ENCODE results near the gene BMF.
"Not testable (repeated sequence)": the region's sequence is repeated elsewhere in the genome, so short reads cannot be mapped to it uniquely, and the experiment has no call there.

The BMF gene

DNA sequence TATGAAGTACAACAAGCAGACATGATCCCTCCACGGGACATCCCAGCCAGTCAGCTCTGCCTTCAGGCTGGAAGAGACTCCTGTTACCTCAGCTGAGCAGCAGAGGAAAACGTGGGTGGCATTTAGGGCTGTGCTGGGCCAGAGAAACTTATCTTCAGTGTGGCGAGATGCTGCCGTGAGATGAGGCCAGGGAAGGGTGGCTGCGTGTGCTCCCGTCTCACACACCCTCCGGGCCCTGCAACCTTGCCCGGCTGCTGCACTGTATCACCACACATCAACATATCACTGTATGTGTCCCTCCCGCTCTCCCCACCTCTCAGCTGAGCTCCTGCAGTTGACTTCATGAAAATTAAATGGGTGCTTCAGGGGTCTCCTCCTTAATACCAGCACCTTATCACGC, 23.4 kb downstream of the BMF start:
- DNase-seq: no peak

- DNase-seq: no peak
These were observed 24.0 kb downstream of the BMF start for GRCh38 chr15:40084650-40085049.

DNA sequence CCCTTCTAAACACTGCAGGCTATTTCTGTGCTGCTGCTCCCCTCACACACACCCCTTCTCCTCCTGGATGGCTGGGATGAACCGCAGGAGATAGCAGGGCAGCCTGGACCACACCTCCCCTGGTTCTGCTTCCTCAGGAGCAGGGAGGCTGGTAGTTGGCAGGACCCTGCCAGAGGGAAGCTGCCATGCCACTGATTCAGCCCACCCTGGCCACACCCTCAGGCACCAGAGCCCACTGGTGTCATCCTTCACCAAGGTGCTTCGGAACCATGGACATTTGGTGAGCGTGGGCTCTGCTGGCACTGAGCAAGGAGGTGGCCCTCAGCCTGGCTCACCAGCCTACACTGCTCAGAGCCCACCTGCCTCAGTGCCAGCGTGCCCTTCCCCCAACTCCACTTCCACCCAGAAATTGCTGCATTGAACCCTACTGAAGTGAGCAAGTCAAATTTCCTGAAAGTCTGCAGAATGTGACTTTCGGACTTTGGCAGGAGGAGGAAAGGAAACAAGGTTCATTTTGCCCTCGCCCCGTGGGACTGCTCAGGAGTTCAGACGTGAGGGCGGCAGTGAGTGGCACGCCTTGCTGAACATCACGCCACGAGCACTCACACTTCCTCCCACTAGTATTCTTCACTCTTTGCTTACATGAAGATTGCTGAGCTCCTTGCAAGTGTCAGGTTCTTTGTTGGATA, 26.3 kb downstream of the BMF start:
- DNase-seq: no peak

- DNase-seq: no peak
These were observed 26.9 kb downstream of the BMF start for GRCh38 chr15:40081691-40082194.

DNA sequence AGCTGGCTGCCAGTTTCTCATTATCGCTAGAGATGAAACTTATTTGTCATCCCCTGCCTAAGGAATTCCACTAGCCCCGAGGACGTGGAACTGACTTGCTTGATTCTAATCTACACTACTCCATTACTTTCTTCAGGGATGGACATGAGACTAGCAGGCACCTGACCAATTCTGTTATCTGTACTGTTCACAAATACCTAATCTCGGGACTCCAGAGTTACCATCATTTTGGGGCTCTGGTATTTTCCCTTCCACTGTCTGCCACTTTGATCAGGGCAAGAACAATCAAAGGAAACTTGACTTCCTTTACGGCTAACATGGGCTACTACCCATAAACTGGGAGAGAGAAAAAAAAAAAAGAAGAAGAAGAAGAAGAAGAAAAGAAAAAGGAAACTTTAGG, 27.8 kb downstream of the BMF start:
- DNase-seq: no peak

DNA sequence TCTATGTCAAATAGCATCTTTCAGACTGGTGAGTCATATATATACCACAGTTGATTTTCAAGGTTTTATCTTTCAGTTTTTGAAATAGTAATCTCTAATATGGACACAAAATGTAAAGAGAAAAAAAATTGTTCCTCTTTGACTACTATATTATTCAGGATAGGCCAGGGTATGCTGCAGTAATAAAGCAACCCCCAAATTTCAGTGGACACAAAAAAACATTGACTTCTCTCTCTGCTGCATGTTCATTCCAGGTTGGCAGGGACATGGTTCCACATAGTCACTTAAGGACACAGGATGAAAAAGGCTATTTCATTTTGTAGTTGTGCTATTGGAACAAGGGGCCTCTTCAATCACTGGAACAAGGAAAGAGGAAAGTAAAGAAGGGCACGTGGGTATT, 28.6 kb downstream of the BMF start:
- no peak for DNase-seq

GRCh38 chr15:40079456-40079855, 29.2 kb downstream of the BMF start:
- DNase-seq: no peak

- DNase-seq: no peak
These were observed 33.2 kb downstream of the BMF start for GRCh38 chr15:40075298-40076044.

GRCh38 chr15:40074656-40075055, 34.0 kb downstream of the BMF start:
- not testable (repeated sequence) for DNase-seq

DNA sequence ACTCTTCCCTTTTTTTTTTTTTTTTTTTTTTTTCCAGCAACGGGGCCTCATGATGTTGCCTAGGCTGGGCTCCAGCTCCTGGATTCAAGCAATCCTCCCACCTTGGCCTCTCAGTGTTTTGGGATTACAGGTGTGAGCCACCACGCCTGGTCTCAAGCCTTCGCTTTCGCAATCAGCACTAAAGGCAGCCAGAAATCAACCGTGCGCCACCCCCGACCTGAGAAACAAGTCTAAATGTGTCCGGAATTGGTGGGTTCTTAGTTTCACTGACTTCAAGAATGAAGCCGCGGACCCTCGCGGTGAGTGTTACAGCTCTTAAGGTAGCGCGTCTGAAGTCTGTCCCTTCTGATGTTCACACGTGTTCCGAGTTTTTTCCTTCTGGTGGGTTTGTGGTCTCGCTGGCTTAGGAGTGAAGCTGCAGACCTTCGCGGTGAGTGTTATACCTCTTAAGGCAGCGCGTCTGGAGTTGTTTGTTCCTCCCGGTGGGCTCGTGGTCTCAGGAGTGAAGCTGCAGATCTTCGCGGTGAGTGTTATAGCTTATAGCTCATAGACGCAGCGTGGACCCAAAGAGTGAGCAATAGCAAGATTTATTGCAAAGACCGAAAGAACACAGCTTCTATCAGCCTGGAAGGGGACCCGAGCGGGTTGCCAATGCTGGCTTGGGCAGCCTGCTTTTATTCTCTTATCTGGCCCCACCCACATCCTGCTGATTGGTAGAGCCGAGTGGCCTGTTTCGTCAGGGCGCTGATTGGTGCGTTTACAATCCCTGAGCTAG, 34.8 kb downstream of the BMF start:
- peak; percentile 41 for DNase-seq

DNA sequence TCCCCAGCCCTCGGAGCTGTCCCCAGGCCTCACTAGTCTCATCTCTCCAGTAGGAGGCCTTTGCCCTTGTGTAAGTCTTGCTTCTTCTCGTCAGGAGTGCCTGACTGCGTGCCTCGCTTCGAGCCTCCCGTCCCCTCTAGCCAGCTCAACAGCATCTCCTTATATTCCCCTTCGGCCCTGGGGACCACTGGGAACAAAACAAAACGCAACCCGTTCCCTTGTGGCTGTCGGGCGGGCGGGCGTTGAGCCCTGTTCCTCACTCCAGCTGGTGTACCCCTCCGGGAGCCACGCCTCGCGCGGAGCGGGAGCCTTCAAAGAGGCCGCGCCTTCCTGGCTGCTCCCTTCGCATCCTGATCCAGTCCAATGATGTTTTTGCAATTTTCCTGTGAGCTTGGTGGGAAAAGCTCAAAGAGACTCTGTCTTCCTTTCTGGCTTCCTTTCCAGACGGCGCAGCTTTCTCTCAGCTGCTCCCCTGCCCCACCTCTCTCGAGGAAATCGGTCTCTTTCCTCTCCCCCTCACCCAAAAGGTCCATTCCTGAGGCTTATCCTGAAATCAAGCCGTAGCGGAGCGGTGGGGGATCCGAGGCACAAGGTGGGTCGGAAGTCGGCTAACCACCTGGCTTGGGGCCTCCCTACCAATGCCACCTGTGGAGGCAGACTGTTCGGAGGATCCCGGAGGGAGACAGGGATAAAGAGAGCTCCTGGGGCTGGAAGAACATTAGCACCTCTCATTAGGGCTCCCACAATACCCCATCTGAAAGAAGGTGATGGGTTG, 36.3 kb downstream of the BMF start:
- no peak for DNase-seq

GRCh38 chr15:40070608-40071218, 38.0 kb downstream of the BMF start:
- DNase-seq: no peak

- no peak for DNase-seq
These were observed 38.5 kb downstream of the BMF start for GRCh38 chr15:40070166-40070557.

- DNase-seq: no peak
These were observed 39.2 kb downstream of the BMF start for GRCh38 chr15:40069178-40070165.

DNA sequence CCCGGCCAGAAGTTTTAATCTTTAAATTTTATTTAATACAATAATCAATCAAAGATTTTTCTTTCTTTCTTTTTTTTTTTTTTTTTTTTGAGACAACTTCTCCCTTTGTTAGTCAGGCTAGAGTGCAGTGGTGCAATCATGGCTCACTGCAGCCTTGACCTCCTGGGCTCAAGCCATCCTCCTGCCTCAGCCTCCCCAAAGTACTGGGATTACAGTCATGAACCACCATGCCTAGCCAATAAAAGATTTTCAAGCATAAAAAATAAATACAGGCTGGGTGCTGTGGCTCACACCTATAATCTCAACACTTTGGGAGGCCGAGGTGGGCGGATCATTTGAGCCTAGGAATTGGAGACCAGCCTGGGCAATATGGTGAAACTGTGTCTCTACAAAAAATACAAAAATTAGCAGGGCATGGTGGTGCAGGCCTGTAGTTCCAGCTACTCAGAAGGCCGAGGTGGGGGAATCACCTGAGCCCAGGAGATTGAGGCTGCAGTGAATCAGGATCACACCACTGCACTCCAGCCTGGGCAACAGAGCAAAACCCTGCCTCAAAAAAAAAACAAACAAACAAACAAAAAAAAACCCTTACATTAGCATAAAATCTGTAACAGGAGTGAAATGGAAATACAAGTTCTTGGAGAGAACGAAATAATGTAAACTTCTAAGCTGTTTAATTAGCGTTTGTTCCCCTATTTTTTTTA, 40.6 kb downstream of the BMF start:
- DNase-seq: no peak

- no peak for DNase-seq
These were observed 42.1 kb downstream of the BMF start for GRCh38 chr15:40066589-40066988.

DNA sequence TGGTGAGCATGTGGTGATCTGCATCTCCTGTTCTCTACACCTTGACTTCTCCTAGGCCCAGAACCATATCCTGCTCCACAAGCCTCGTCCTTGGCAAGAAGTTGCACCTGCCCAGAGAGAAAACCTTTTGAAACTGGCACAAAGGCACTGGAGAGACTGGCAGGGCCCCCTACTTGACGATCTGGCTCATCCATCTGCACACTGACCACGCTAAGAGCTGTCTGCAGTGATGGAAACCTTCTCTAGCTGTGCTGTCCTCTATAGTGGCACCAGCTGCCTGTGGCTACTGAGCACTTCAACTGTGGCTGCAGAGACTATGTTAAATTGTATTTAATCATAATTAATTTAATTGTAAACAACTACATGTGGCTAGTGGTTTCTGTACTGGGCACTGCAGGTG, 43.5 kb downstream of the BMF start:
- DNase-seq: no peak

GRCh38 chr15:40064231-40064894, 44.3 kb downstream of the BMF start:
- peak; percentile 69 for DNase-seq

GRCh38 chr15:40063563-40064011, 45.1 kb downstream of the BMF start:
- DNase-seq: no peak
